Activated CD4-positive, alpha-beta T cell treated with anti-CD3 and anti-CD28 coated beads for 36 hours (primary cell): ENCODE measurements around the gene PCDHB3. TPM values are rescaled to one million over a fixed set of nuclear protein-coding genes. Genes with fewer than 3 reads are reported as not detected.
"Not testable (repeated sequence)": the region's sequence is repeated elsewhere in the genome, so short reads cannot be mapped to it uniquely, and the experiment has no call there.

ENCODE experiments used
- ATAC-seq: fragments of 200-7000 bp; cut with Tn5 transposase; one replicate; pipeline ENCODE4 v1.10.0; 2021; ENCODE audit warnings: mild to moderate bottlenecking, moderate library complexity
- CTCF ChIA-PET: fragments of 350-600 bp; sonication (Branson Sonifier 250); formaldehyde crosslinking; loops from one replicate; lab custom pipeline; 2021; ENCODE audit warnings: antibody characterized with exemption; lab: Charles Lee
- POLR2A ChIA-PET: fragments of 350-600 bp; sonication (Branson Sonifier 250); formaldehyde crosslinking; loops from one replicate; lab custom pipeline; 2021; ENCODE audit warnings: antibody characterized with exemption, inconsistent platforms; lab: Charles Lee
- DNase-seq: peaks from one replicate; pipeline ENCODE4 v3.0.0-alpha.2; 2020
- H3K27ac Mint-ChIP-seq: one replicate; pipeline ENCODE4 v1.8.0; 2021; ENCODE audit warnings: mixed read lengths
- H3K27me3 Mint-ChIP-seq: one replicate; pipeline ENCODE4 v1.8.0; 2021; ENCODE audit warnings: mixed read lengths
- H3K36me3 Mint-ChIP-seq: one replicate; pipeline ENCODE4 v1.8.0; 2021; ENCODE audit warnings: low read depth, mixed read lengths
- H3K4me1 Mint-ChIP-seq: one replicate; pipeline ENCODE4 v1.8.0; 2021; ENCODE audit warnings: mixed read lengths
- H3K4me3 Mint-ChIP-seq: one replicate; pipeline ENCODE4 v1.8.0; 2021; ENCODE audit warnings: mild to moderate bottlenecking, moderate library complexity, mixed read lengths
- H3K9me3 Mint-ChIP-seq: one replicate; pipeline ENCODE4 v1.8.0; 2021; ENCODE audit warnings: low read depth, mixed read lengths
- intact Hi-C, 2 experiments: fragments of 100-400 bp; cut with DNase I in 1 of 2; cut with micrococcal nuclease in 1 of 2; formaldehyde crosslinking; loops; one replicate each; pipeline versions ENCODE4 v1.14.2 to v1.15.1; 2022 to 2024; cut with DNase I, micrococcal nuclease
- total RNA-seq, 2 experiments: library from RNA; stranded (reverse); gene quantifications; one replicate each; pipeline ENCODE4 v1.2.3, GENCODE V29; 2021

PCDHB3 gene
- not detected for total RNA-seq

GRCh38 chr5:141100243-141100805 lies at the start of gene PCDHB3:
TSS of gene PCDHB3 (plus strand) at chr5:141100473. CDS start at chr5:141100650, 177 bp downstream.
- Mint-ChIP-seq H3K27me3 (peaks cover 38% of the 10 kb centered on the region), H3K9me3 (peaks cover 25% of the 10 kb centered on the region), H3K36me3 (peaks cover 13% of the 10 kb centered on the region), H3K27ac (no peak within 1 kb of the TSS), H3K4me1 (no peaks in the 10 kb centered on the region), H3K4me3 (no peak within 1 kb of the TSS)
- CTCF ChIA-PET, result interaction anchor here (0.7 kb wide), 2 partner anchors 26 to 124 kb away, joined by 3 read pairs; no protein-coding TSS in a partner anchor
- peak; percentile 80 for DNase-seq
- intact Hi-C loops, result loop anchor here in 1 of 2 experiments (10.0 kb wide), 1 partner anchor 244 kb away; the partner anchor contains the start of gene PCDHGA3
- POLR2A ChIA-PET, result no interaction called here
- peak; percentile 70 for ATAC-seq

- Mint-ChIP-seq H3K4me1 (peaks cover 7% of the 10 kb centered on the region), H3K36me3 (peaks cover 3% of the 10 kb centered on the region), H3K27me3 (peaks cover 51% of the 10 kb centered on the region), H3K4me3 (peak within 1 kb of the TSS; percentile 34), H3K9me3 (peaks cover 11% of the 10 kb centered on the region), H3K27ac (no peak within 1 kb of the TSS)
- ATAC-seq (no peak), DNase-seq (no peak)
- ChIA-PET CTCF (no interaction called here), POLR2A (no interaction called here)
- intact Hi-C loops, result no loop called here
Measured at GRCh38 chr5:141050622-141051520, 49.4 kb upstream of the PCDHB3 start, which contains the start of gene PCDHB1. TSS of gene PCDHB1 (plus strand) at chr5:141051374. CDS start at chr5:141051471, 97 bp downstream.

- Mint-ChIP-seq H3K36me3 (peaks cover 3% of the 10 kb centered on the region), H3K4me3 (peak overlapping the region; percentile 34), H3K4me1 (peaks cover 7% of the 10 kb centered on the region), H3K27ac (no peak overlapping the region), H3K9me3 (peaks cover 11% of the 10 kb centered on the region), H3K27me3 (peaks cover 48% of the 10 kb centered on the region)
- ATAC-seq (no peak), DNase-seq (no peak)
- ChIA-PET CTCF (no interaction called here), POLR2A (no interaction called here)
- intact Hi-C loops, result no loop called here
Measured at GRCh38 chr5:141051521-141051866, 48.8 kb upstream of the PCDHB3 start.

- POLR2A ChIA-PET, result interaction anchor here (0.7 kb wide), 1 partner anchor 968 kb away, joined by 4 read pairs; no protein-coding TSS in a partner anchor
- H3K4me3 Mint-ChIP-seq, result no peak overlapping the region
- CTCF ChIA-PET, result interaction anchor here (0.6 to 1.4 kb wide), 2 partner anchors 236 to 256 kb away, joined by 3 to 7 read pairs; partner anchors contain the start of gene PCDHA5
- no peak for ATAC-seq
- H3K9me3 Mint-ChIP-seq, result peaks cover 5% of the 10 kb centered on the region
- no peak overlapping the region for H3K27ac Mint-ChIP-seq
- intact Hi-C loops, result no loop called here
- DNase-seq, result no peak
- H3K4me1 Mint-ChIP-seq, result no peaks in the 10 kb centered on the region
- no peaks in the 10 kb centered on the region for H3K36me3 Mint-ChIP-seq
- H3K27me3 Mint-ChIP-seq, result peaks cover 20% of the 10 kb centered on the region
Measured at GRCh38 chr5:141077826-141078225, 22.4 kb upstream of the PCDHB3 start.

- no peak for DNase-seq
- intact Hi-C loops, result no loop called here
- CTCF ChIA-PET, result no interaction called here
- peaks cover 1% of the 10 kb centered on the region for H3K4me1 Mint-ChIP-seq
- H3K27me3 Mint-ChIP-seq, result peaks cover 24% of the 10 kb centered on the region
- no peak overlapping the region for H3K27ac Mint-ChIP-seq
- H3K4me3 Mint-ChIP-seq, result no peak overlapping the region
- no peaks in the 10 kb centered on the region for H3K36me3 Mint-ChIP-seq
- no peaks in the 10 kb centered on the region for H3K9me3 Mint-ChIP-seq
- ATAC-seq, result no peak
- POLR2A ChIA-PET, result no interaction called here
Measured at GRCh38 chr5:141082228-141082627, 18.0 kb upstream of the PCDHB3 start.

- peak; percentile 63 for ATAC-seq
- POLR2A ChIA-PET, result no interaction called here
Measured at GRCh38 chr5:141084487-141084989, 15.7 kb upstream of the PCDHB3 start.

GRCh38 chr5:141094481-141095262 lies 5.6 kb upstream of the PCDHB3 start, which contains the start of gene PCDHB2:
TSS of gene PCDHB2 (plus strand) at chr5:141094615. CDS start at chr5:141094791, 176 bp downstream.
- H3K9me3 Mint-ChIP-seq, result peaks cover 21% of the 10 kb centered on the region
- DNase-seq (peak; percentile 17), ATAC-seq (no peak)
- no peaks in the 10 kb centered on the region for H3K4me1 Mint-ChIP-seq
- CTCF ChIA-PET, result interaction anchor here (0.6 kb wide), 1 partner anchor 178 kb away, joined by 3 read pairs; no protein-coding TSS in a partner anchor
- peaks cover 35% of the 10 kb centered on the region for H3K27me3 Mint-ChIP-seq
- intact Hi-C loops, result no loop called here
- POLR2A ChIA-PET, result no interaction called here
- peaks cover 3% of the 10 kb centered on the region for H3K36me3 Mint-ChIP-seq
- no peak within 1 kb of the TSS for H3K27ac Mint-ChIP-seq
- H3K4me3 Mint-ChIP-seq, result no peak within 1 kb of the TSS

More at GRCh38 chr5:141084487-141084989, 15.7 kb upstream of the PCDHB3 start:
- H3K36me3 Mint-ChIP-seq, result no peaks in the 10 kb centered on the region
- DNase-seq, result peak; percentile 67
- H3K9me3 Mint-ChIP-seq, result no peaks in the 10 kb centered on the region
- peaks cover 1% of the 10 kb centered on the region for H3K4me1 Mint-ChIP-seq
- peaks cover 23% of the 10 kb centered on the region for H3K27me3 Mint-ChIP-seq
- CTCF ChIA-PET, result interaction anchor here (0.9 to 1.0 kb wide), 2 partner anchors 10 to 24 kb away, joined by 3 read pairs; no protein-coding TSS in a partner anchor
- intact Hi-C loops, result no loop called here
- peak overlapping the region; percentile 73 for H3K4me3 Mint-ChIP-seq
- no peak overlapping the region for H3K27ac Mint-ChIP-seq

GRCh38 chr5:141095263-141095641 lies 5.0 kb upstream of the PCDHB3 start:
- ATAC-seq (no peak), DNase-seq (no peak)
- Mint-ChIP-seq H3K4me3 (no peak overlapping the region), H3K9me3 (peaks cover 25% of the 10 kb centered on the region), H3K27ac (no peak overlapping the region), H3K4me1 (no peaks in the 10 kb centered on the region), H3K36me3 (peaks cover 5% of the 10 kb centered on the region), H3K27me3 (peaks cover 40% of the 10 kb centered on the region)
- intact Hi-C loops, result no loop called here
- ChIA-PET POLR2A (no interaction called here), CTCF (interaction anchor here (0.6 kb wide), 1 partner anchor 179 kb away, joined by 3 read pairs; no protein-coding TSS in a partner anchor)

- DNase-seq, H3K27ac Mint-ChIP-seq, H3K4me3 Mint-ChIP-seq, H3K36me3 Mint-ChIP-seq, ATAC-seq, intact Hi-C loops, POLR2A ChIA-PET, CTCF ChIA-PET, H3K4me1 Mint-ChIP-seq: not testable (repeated sequence)
- Mint-ChIP-seq H3K9me3 (peaks cover 30% of the 10 kb centered on the region), H3K27me3 (peaks cover 45% of the 10 kb centered on the region)
Measured at GRCh38 chr5:141096181-141096580, 4.1 kb upstream of the PCDHB3 start.

GRCh38 chr5:141096586-141096985 lies 3.7 kb upstream of the PCDHB3 start:
- POLR2A ChIA-PET, H3K27ac Mint-ChIP-seq, ATAC-seq, H3K4me1 Mint-ChIP-seq, DNase-seq, H3K4me3 Mint-ChIP-seq, CTCF ChIA-PET, H3K36me3 Mint-ChIP-seq, intact Hi-C loops: not testable (repeated sequence)
- peaks cover 49% of the 10 kb centered on the region for H3K27me3 Mint-ChIP-seq
- peaks cover 33% of the 10 kb centered on the region for H3K9me3 Mint-ChIP-seq
